ENCODE results near the gene LEUTX.
"Not testable (repeated sequence)": the region's sequence is repeated elsewhere in the genome, so short reads cannot be mapped to it uniquely, and the experiment has no call there.

Gene LEUTX

GRCh38 chr19:39778763-39779162 is at the start of gene LEUTX:
TSS of gene LEUTX (plus strand) at chr19:39778854. CDS start at chr19:39778921, 67 bp downstream.
- DNase-seq, result no peak

- DNase-seq, result no peak
These were observed 49.1 kb upstream of the LEUTX start for GRCh38 chr19:39729594-39729993.

GRCh38 chr19:39731685-39732084 is 47.0 kb upstream of the LEUTX start:
- no peak for DNase-seq

GRCh38 chr19:39733841-39734240 is 44.8 kb upstream of the LEUTX start:
- no peak for DNase-seq

- DNase-seq, result no peak
These were observed 43.0 kb upstream of the LEUTX start for GRCh38 chr19:39735688-39736087.

GRCh38 chr19:39736088-39736487 is 42.6 kb upstream of the LEUTX start:
- DNase-seq, result no peak

GRCh38 chr19:39737351-39737750 is 41.3 kb upstream of the LEUTX start:
- DNase-seq, result no peak

- DNase-seq, result no peak
These were observed 40.8 kb upstream of the LEUTX start, which contains the start of gene CLC for GRCh38 chr19:39737891-39738290. TSS of gene CLC (minus strand) at chr19:39738029. CDS start at chr19:39737952, 77 bp downstream.

GRCh38 chr19:39738814-39739213 is 39.8 kb upstream of the LEUTX start:
- DNase-seq, result no peak

- no peak for DNase-seq
These were observed 38.3 kb upstream of the LEUTX start for GRCh38 chr19:39740395-39740794.

GRCh38 chr19:39745643-39746042 is 33.0 kb upstream of the LEUTX start:
- no peak for DNase-seq

- DNase-seq, result no peak
These were observed 31.7 kb upstream of the LEUTX start for GRCh38 chr19:39746836-39747529.

GRCh38 chr19:39749981-39750380 is 28.7 kb upstream of the LEUTX start:
- DNase-seq, result no peak

- DNase-seq, result no peak
These were observed 26.3 kb upstream of the LEUTX start for GRCh38 chr19:39752390-39752789.

GRCh38 chr19:39752795-39753194 is 25.9 kb upstream of the LEUTX start:
- no peak for DNase-seq

- no peak for DNase-seq
These were observed 24.1 kb upstream of the LEUTX start for GRCh38 chr19:39754544-39754943.

GRCh38 chr19:39754971-39755370 is 23.7 kb upstream of the LEUTX start:
- no peak for DNase-seq

- no peak for DNase-seq
These were observed 19.0 kb upstream of the LEUTX start for GRCh38 chr19:39759457-39760184.

- not testable (repeated sequence) for DNase-seq
These were observed 16.8 kb upstream of the LEUTX start for GRCh38 chr19:39761851-39762250.

- no peak for DNase-seq
These were observed 13.3 kb upstream of the LEUTX start for GRCh38 chr19:39765091-39766076.

GRCh38 chr19:39768334-39768733 is 10.3 kb upstream of the LEUTX start:
- no peak for DNase-seq

- DNase-seq, result no peak
These were observed 9.9 kb upstream of the LEUTX start for GRCh38 chr19:39768786-39769185.

- DNase-seq, result no peak
These were observed 2.2 kb downstream of the LEUTX start for GRCh38 chr19:39780894-39781293.
